NCI-H1436 (cell line): Measurements from ENCODE around the gene GPM6B.
"Not testable (repeated sequence)": the region's sequence is repeated elsewhere in the genome, so short reads cannot be mapped to it uniquely, and the experiment has no call there.

Source experiments
- DNase-seq: peaks from one replicate; lab custom pipeline; 2025; lab: John Stamatoyannopoulos, UW

Gene GPM6B

DNA sequence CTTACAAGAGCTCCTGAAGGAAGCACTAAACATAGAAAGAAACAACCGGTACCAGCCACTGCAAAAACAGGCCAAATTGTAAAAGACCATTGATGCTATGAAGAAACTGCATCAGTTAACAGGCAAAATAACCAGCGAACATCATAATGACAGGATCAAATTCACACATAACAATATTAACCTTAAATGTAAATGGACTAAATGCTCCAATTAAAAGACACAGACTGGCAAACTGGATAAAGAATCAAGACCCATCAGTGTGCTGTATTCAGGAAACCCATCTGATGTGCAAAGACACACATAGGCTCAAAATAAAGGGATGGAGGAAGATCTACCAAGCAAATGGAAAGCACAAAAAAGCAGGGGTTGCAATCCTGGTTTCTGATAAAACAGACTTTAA lies 90.3 kb downstream of the GPM6B start:
- not testable (repeated sequence) for DNase-seq

DNA sequence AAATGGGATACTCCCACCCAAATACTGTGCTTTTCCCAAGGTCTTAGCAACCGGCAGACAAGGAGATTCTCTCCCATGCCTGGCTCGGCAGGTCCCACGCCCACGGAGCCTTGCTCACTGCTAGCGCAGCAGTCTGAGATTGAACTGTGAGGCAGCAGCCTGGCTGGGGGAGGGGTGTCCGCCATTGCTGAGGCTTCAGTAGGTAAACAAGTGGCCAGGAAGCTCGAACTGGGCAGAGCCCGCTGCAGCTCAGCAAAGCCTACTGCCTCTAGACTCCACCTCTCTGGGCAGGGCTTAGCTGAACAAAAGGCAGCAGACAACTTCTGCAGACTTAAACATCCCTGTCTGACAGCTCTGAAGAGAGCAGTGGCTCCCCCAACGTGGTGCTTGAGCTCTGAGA lies 92.0 kb downstream of the GPM6B start:
- DNase-seq: not testable (repeated sequence)

DNA sequence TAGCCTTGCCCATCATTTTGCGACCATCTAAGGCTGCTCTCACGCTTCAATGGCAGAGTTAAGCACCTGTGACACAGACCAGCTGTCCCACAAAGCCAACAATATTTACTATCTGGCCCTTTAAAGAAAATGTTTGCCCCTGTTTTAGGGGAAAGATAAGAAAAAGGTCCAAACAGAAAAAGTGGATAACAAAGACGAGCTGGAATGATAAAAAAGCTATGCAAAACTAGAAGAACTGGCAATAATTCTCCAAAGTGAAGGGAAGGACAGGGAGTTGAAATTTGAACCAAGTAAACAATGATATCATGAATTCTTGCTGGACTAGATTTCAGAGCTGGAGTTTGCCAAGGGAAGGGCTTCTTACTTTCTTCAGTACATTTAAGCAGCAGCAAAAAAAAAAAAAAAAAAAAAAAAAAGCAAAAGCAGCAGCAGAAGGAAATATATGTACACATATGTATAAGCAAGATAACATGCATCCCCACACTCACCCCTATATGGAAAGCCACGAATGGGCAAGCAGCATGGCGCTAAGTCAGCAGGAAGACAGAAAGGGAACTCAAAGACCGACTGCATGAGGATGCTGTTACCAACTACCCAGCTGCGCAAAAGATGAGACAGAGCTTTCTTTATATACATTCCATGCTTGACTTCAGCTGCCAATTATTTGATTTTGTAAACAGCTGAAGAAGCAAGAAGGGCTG lies 94.9 kb downstream of the GPM6B start:
- DNase-seq: no peak

DNA sequence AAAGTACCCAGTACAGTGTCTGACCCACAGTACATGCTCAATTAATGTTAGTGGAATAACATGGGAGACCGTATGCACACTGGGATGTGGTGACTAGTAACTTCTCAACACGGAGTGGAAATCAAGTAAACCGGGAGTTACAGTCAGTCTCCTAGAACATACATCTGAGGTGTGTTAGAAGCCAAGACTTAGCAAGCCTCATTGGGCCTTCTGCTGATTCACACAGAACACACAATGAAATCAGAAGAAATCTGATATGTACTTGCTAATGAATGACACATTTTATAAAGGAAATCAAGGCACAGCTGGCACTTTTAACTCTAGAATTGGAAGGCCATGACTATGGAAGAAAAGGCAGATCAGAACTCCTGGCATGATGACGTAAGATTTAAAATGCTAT lies 95.5 kb downstream of the GPM6B start:
- no peak for DNase-seq
